K562 (cell line): ENCODE results near the gene PLEKHG5. TPM values are rescaled to one million over a fixed set of nuclear protein-coding genes. Genes with fewer than 3 reads are reported as not detected.

Experiments used
- BHLHE40 ChIP-seq: IDR thresholded peaks from 2 replicates; pipeline ENCODE4 v1.6.1; 2011; ENCODE audit warnings: low read length, improper control_type of control experiment
- CREM ChIP-seq: IDR thresholded peaks from 2 replicates; pipeline ENCODE4 v1.6.1; 2014; ENCODE audit warnings: antibody characterized with exemption, low read depth
- HCFC1 ChIP-seq: IDR thresholded peaks from 2 replicates; pipeline ENCODE4 v1.6.1; 2012; ENCODE audit warnings: low read depth, low read length, improper control_type of control experiment
- NFATC3 ChIP-seq: fragments of 450-650 bp; IDR thresholded peaks from 2 replicates; pipeline ENCODE4 v1.6.1; 2017; ENCODE audit warnings: mild to moderate bottlenecking
- NFE2L1 ChIP-seq: fragments of 450-650 bp; IDR thresholded peaks from 2 replicates; pipeline ENCODE4 v1.6.1; 2016; ENCODE audit warnings: missing genetic modification characterization, low read depth, mild to moderate bottlenecking, missing compliant biosample characterization, moderate library complexity, borderline replicate concordance
- NR1H2 ChIP-seq: sonication (generic); formaldehyde crosslinking; IDR thresholded peaks from 2 replicates; pipeline ENCODE4 v1.4.0; 2020; ENCODE audit warnings: mild to moderate bottlenecking, missing genetic modification reagents
- PHB2 ChIP-seq: fragments of 450-650 bp; IDR thresholded peaks from 2 replicates; pipeline ENCODE4 v1.6.1; 2017; ENCODE audit warnings: low read depth
- RBM39 ChIP-seq: fragments of 200-400 bp; formaldehyde crosslinking; optimal IDR thresholded peaks from 2 replicates; pipeline ENCODE3; 2018; ENCODE audit warnings: low read depth, low read length
- SMARCB1 ChIP-seq: IDR thresholded peaks from 2 replicates; pipeline ENCODE4 v1.6.1; 2011; ENCODE audit warnings: improper control_type of control experiment, low read depth; ENCODE audit not compliant: insufficient read length
- SREBF1 ChIP-seq: fragments of 150-350 bp; IDR thresholded peaks from 2 replicates; pipeline ENCODE4 v1.6.1; 2014; ENCODE audit warnings: antibody characterized with exemption, low read depth, low read length, borderline replicate concordance
- XRCC5 ChIP-seq: fragments of 200-400 bp; formaldehyde crosslinking; IDR thresholded peaks from 2 replicates; pipeline ENCODE4 v1.6.1; 2017; ENCODE audit warnings: low read depth, mild to moderate bottlenecking, low read length
- ZBED1 ChIP-seq: IDR thresholded peaks from 2 replicates; pipeline ENCODE4 v1.6.1; 2014
- ZNF263 ChIP-seq: sonication (generic); formaldehyde crosslinking; IDR thresholded peaks from 2 replicates; pipeline ENCODE4 v1.8.0; 2022; ENCODE audit warnings: mild to moderate bottlenecking, missing genetic modification reagents, borderline replicate concordance
- polyA plus RNA-seq, 8 experiments: library from polyadenylated mRNA; depleted of rRNA in 4 of 8; stranded (reverse) in 5 of 8; unstranded in 3 of 8; fragments of >200 nt; fragmentation: Nextera tagmentation in 2 of 8; fragmentation: Illumina TruSeq in 1 of 8; extraction: Ambion mirVana in 2 of 8; extraction: Trizol in 1 of 8; gene quantifications; 2 replicates each; pipeline versions ENCODE4 v1.2.1 to v1.2.3, GENCODE V29; 2011 to 2014; ENCODE audit warnings: inconsistent platforms in 1 of 8, missing spikeins in 1 of 8
- total RNA-seq, 7 experiments: library from RNA; depleted of rRNA in 6 of 7; stranded (reverse); fragments of >200 nt in 6 of 7; fragmentation: Illumina TruSeq in 2 of 7; extraction: Trizol in 2 of 7; gene quantifications; 2 replicates each; pipeline versions ENCODE4 v1.2.1 to v1.2.3, GENCODE V29; 2011 to 2021; ENCODE audit warnings: low replicate concordance in 1 of 7
- TF ChIP-seq, protein P1 (sequence below), 2 experiments: fragments of 450-650 bp; IDR thresholded peaks; 2 replicates each; pipeline ENCODE4 v1.6.1; 2016; ENCODE audit warnings: mild to moderate bottlenecking in 2 of 2, borderline replicate concordance in 1 of 2, low read depth in 1 of 2, moderate library complexity in 1 of 2
- TF ChIP-seq, protein P2 (sequence below): sonication (generic); formaldehyde crosslinking; IDR thresholded peaks from 2 replicates; pipeline ENCODE4 v1.8.0; 2023; ENCODE audit warnings: mild to moderate bottlenecking, missing genetic modification reagents
- TF ChIP-seq, protein P3 (sequence below), 2 experiments: IDR thresholded peaks; 2 replicates each; pipeline ENCODE4 v1.6.1; 2011; ENCODE audit warnings: borderline replicate concordance in 1 of 2, control low read depth in 1 of 2, low read depth in 1 of 2, low read length in 1 of 2, mild to moderate bottlenecking in 1 of 2, mixed read lengths in 1 of 2, moderate library complexity in 1 of 2; ENCODE audit not compliant: insufficient read depth in 1 of 2, insufficient read length in 1 of 2, poor library complexity in 1 of 2, severe bottlenecking in 1 of 2; ENCODE audit errors: extremely low read depth in 1 of 2

Gene PLEKHG5
- total and polyA plus RNA-seq, 9 of the 15 experiments (the other 6 are each of a cell fraction or from before 2014, with no cell fraction given): 0.04 to 0.29 (median 0.09) TPM; not detected in 3

DNA sequence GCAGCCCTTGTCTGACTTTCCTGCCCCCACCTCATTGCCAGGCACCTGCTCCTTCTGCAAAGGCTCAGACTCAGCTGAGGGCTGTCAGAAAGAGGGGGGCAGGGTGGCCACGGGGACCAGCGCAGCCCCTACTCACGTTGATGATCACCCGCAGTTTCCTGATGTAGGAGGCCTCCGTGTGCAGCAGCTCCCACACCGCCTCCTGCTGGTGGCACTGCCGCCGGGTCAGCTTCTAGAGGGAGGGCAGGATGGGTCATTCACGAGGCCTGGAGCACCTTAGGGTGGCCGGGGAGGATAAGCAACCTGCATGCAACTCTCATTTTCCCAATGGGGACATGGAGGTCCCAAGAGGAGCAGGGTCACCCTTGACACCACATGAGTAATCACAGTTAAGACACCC, 19.1 kb downstream of the PLEKHG5 start (continued):
- TF ChIP-seq, protein P1, sequence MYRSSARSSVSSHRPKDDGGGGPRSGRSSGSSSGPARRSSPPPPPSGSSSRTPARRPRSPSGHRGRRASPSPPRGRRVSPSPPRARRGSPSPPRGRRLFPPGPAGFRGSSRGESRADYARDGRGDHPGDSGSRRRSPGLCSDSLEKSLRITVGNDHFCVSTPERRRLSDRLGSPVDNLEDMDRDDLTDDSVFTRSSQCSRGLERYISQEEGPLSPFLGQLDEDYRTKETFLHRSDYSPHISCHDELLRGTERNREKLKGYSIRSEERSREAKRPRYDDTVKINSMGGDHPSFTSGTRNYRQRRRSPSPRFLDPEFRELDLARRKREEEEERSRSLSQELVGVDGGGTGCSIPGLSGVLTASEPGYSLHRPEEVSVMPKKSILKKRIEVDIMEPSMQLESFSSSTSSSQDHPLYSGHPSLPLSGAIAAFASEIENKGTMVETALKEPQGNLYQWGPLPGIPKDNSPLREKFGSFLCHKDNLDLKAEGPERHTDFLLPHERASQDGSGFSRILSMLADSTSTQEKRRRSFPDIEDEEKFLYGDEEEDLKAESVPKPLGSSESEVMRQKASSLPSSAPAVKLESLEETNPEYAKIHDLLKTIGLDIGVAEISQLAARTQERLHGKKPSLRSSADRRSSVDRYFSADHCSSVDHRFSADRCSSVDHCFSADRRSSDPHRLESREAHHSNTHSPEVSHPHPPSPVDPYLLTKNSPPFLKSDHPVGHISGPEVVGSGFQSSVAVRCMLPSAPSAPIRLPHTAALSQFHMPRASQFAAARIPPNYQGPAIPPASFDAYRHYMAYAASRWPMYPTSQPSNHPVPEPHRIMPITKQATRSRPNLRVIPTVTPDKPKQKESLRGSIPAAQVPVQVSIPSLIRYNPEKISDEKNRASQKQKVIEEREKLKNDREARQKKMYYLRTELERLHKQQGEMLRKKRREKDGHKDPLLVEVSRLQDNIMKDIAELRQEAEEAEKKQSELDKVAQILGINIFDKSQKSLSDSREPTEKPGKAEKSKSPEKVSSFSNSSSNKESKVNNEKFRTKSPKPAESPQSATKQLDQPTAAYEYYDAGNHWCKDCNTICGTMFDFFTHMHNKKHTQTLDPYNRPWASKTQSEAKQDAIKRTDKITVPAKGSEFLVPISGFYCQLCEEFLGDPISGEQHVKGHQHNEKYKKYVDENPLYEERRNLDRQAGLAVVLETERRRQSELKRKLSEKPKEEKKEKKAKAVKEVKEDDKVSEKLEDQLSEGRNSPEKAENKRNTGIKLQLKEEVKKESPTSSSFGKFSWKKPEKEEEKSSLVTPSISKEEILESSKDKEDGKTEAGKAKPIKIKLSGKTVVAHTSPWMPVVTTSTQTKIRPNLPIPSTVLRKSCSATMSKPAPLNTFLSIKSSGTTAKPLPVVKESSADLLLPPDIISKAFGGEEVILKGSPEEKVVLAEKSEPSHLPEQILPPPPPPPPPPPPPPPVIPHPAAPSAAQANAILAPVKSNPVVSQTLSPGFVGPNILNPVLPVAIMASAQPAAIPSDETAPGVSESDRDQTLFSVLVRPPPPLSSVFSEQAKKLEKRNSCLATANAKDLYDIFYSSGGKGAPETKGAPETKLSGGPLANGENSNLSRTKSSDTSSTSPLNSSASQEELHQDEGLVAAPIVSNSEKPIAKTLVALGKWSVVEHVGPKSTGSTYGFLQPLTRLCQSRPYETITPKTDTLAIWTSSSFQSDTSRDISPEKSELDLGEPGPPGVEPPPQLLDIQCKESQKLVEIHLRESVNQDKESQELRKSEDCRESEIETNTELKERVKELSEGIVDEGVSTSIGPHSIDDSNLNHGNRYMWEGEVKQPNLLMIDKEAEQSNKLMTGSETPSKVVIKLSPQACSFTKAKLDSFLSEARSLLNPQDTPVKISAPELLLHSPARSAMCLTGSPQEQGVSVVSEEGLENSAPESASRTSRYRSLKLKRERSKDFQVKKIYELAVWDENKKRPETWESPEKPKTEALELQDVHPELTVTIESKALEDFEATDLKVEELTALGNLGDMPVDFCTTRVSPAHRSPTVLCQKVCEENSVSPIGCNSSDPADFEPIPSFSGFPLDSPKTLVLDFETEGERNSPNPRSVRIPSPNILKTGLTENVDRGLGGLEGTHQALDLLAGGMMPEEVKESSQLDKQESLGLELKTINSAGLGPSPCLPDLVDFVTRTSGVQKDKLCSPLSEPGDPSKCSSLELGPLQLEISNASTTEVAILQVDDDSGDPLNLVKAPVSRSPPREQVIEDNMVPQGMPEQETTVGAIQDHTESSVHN (IDR thresholded peaks at IDR 0.05; ENCODE audit: borderline replicate concordance in 1 of 2, low read depth in 1 of 2): no peak
- TF ChIP-seq NR1H2 (CRISPR knock-in tag): 0 out of 2 replicates have a peak, but pooled peaks have one; percentile 44
- TF ChIP-seq NFATC3: no peak
- peak; percentile 45 for TF ChIP-seq HCFC1
- no peak for TF ChIP-seq SMARCB1
- TF ChIP-seq RBM39: no peak
- TF ChIP-seq, protein P2, sequence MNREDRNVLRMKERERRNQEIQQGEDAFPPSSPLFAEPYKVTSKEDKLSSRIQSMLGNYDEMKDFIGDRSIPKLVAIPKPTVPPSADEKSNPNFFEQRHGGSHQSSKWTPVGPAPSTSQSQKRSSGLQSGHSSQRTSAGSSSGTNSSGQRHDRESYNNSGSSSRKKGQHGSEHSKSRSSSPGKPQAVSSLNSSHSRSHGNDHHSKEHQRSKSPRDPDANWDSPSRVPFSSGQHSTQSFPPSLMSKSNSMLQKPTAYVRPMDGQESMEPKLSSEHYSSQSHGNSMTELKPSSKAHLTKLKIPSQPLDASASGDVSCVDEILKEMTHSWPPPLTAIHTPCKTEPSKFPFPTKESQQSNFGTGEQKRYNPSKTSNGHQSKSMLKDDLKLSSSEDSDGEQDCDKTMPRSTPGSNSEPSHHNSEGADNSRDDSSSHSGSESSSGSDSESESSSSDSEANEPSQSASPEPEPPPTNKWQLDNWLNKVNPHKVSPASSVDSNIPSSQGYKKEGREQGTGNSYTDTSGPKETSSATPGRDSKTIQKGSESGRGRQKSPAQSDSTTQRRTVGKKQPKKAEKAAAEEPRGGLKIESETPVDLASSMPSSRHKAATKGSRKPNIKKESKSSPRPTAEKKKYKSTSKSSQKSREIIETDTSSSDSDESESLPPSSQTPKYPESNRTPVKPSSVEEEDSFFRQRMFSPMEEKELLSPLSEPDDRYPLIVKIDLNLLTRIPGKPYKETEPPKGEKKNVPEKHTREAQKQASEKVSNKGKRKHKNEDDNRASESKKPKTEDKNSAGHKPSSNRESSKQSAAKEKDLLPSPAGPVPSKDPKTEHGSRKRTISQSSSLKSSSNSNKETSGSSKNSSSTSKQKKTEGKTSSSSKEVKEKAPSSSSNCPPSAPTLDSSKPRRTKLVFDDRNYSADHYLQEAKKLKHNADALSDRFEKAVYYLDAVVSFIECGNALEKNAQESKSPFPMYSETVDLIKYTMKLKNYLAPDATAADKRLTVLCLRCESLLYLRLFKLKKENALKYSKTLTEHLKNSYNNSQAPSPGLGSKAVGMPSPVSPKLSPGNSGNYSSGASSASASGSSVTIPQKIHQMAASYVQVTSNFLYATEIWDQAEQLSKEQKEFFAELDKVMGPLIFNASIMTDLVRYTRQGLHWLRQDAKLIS: no peak
- TF ChIP-seq ZNF263 (CRISPR knock-in tag): peak; percentile 14; the same call in 1 of the 2 replicates
- no peak for TF ChIP-seq PHB2
- TF ChIP-seq NFE2L1: no peak
- TF ChIP-seq, protein P3, sequence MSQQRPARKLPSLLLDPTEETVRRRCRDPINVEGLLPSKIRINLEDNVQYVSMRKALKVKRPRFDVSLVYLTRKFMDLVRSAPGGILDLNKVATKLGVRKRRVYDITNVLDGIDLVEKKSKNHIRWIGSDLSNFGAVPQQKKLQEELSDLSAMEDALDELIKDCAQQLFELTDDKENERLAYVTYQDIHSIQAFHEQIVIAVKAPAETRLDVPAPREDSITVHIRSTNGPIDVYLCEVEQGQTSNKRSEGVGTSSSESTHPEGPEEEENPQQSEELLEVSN (IDR thresholded peaks at IDR 0.05; ENCODE audit: borderline replicate concordance in 1 of 2, extremely low read depth in 1 of 2, insufficient read depth in 1 of 2, insufficient read length in 1 of 2, low read depth in 1 of 2, low read length in 1 of 2, poor library complexity in 1 of 2, severe bottlenecking in 1 of 2): peak in 1 of 2 experiments; percentile 20
- TF ChIP-seq ZBED1: no peak
- TF ChIP-seq BHLHE40: peak; percentile 48; the same call in 1 of the 2 replicates
- peak; percentile 31; the same call in 1 of the 2 replicates for TF ChIP-seq CREM
- no peak for TF ChIP-seq SREBF1
- TF ChIP-seq XRCC5: 0 out of 2 replicates have a peak, but pooled peaks have one; percentile 54
